ENCODE results near the gene GRIK4.

GRIK4 gene

GRCh38 chr11:120712881-120713280 is 201.3 kb downstream of the GRIK4 start:
- no peak for DNase-seq

- no peak for DNase-seq
Measured at GRCh38 chr11:120713296-120713695, 201.7 kb downstream of the GRIK4 start.

- DNase-seq: no peak
Measured at GRCh38 chr11:120714438-120714837, 202.9 kb downstream of the GRIK4 start.

- no peak for DNase-seq
Measured at GRCh38 chr11:120715239-120715638, 203.7 kb downstream of the GRIK4 start.

- no peak for DNase-seq
Measured at GRCh38 chr11:120717042-120717441, 205.5 kb downstream of the GRIK4 start.

GRCh38 chr11:120717623-120718022 is 206.1 kb downstream of the GRIK4 start:
- no peak for DNase-seq

- DNase-seq: no peak
Measured at GRCh38 chr11:120718171-120718570, 206.6 kb downstream of the GRIK4 start.

- DNase-seq: no peak
Measured at GRCh38 chr11:120719348-120719747, 207.8 kb downstream of the GRIK4 start.

GRCh38 chr11:120720760-120721159 is 209.2 kb downstream of the GRIK4 start:
- no peak for DNase-seq

GRCh38 chr11:120722524-120722923 is 211.0 kb downstream of the GRIK4 start:
- no peak for DNase-seq

GRCh38 chr11:120723751-120724150 is 212.2 kb downstream of the GRIK4 start:
- no peak for DNase-seq

GRCh38 chr11:120727752-120728151 is 216.2 kb downstream of the GRIK4 start:
- DNase-seq: no peak

GRCh38 chr11:120735035-120735434 is 223.5 kb downstream of the GRIK4 start:
- no peak for DNase-seq

- DNase-seq: no peak
Measured at GRCh38 chr11:120738516-120739046, 227.0 kb downstream of the GRIK4 start.

GRCh38 chr11:120739780-120740179 is 228.2 kb downstream of the GRIK4 start:
- DNase-seq: no peak

- DNase-seq: no peak
Measured at GRCh38 chr11:120740380-120740779, 228.8 kb downstream of the GRIK4 start.

- DNase-seq: no peak
Measured at GRCh38 chr11:120744016-120744994, 232.8 kb downstream of the GRIK4 start.

GRCh38 chr11:120746376-120746775 is 234.8 kb downstream of the GRIK4 start:
- no peak for DNase-seq

- no peak for DNase-seq
Measured at GRCh38 chr11:120746836-120747609, 235.5 kb downstream of the GRIK4 start.

- no peak for DNase-seq
Measured at GRCh38 chr11:120747850-120748814, 236.6 kb downstream of the GRIK4 start.

GRCh38 chr11:120749395-120749794 is 237.8 kb downstream of the GRIK4 start:
- DNase-seq: no peak
